BE2C (cell line): ENCODE data around the gene LRRC42. TPM values are rescaled to one million over a fixed set of nuclear protein-coding genes. Genes with fewer than 3 reads are reported as not detected.

ENCODE experiments used
- DNase-seq: peaks from one replicate; pipeline ENCODE4 v3.0.0-alpha.2; 2020
- H3K27me3 ChIP-seq: fragments of 250-450 bp; sonication (Bioruptor Pico); 2 replicates; pipeline ENCODE4 v1.5.1; 2020; ENCODE audit warnings: mild to moderate bottlenecking
- H3K36me3 ChIP-seq: fragments of 250-450 bp; sonication (Bioruptor Pico); 2 replicates; pipeline ENCODE4 v1.5.1; 2020; ENCODE audit warnings: mild to moderate bottlenecking
- H3K4me1 ChIP-seq: fragments of 250-450 bp; sonication (Bioruptor Pico); 2 replicates; pipeline ENCODE4 v1.5.1; 2020
- H3K4me3 ChIP-seq: 2 replicates; pipeline ENCODE4 v1.5.1; 2011; ENCODE audit warnings: low read depth, low read length
- H3K9me3 ChIP-seq: fragments of 250-450 bp; sonication (Bioruptor Pico); 2 replicates; pipeline ENCODE4 v1.5.1; 2020
- CTCF ChIP-seq: IDR thresholded peaks from 2 replicates; pipeline ENCODE4 v1.5.1; 2012; ENCODE audit warnings: mild to moderate bottlenecking, low read depth, low read length
- polyA plus RNA-seq: library from polyadenylated mRNA; unstranded; fragments of >200 nt; gene quantifications from one replicate; pipeline ENCODE4 v1.2.1, GENCODE V29; 2012; ENCODE audit warnings: low read depth, missing spikeins; ENCODE audit not compliant: insufficient read length, insufficient read depth

Gene LRRC42
- polyA plus RNA-seq, result 7.5 TPM

DNA sequence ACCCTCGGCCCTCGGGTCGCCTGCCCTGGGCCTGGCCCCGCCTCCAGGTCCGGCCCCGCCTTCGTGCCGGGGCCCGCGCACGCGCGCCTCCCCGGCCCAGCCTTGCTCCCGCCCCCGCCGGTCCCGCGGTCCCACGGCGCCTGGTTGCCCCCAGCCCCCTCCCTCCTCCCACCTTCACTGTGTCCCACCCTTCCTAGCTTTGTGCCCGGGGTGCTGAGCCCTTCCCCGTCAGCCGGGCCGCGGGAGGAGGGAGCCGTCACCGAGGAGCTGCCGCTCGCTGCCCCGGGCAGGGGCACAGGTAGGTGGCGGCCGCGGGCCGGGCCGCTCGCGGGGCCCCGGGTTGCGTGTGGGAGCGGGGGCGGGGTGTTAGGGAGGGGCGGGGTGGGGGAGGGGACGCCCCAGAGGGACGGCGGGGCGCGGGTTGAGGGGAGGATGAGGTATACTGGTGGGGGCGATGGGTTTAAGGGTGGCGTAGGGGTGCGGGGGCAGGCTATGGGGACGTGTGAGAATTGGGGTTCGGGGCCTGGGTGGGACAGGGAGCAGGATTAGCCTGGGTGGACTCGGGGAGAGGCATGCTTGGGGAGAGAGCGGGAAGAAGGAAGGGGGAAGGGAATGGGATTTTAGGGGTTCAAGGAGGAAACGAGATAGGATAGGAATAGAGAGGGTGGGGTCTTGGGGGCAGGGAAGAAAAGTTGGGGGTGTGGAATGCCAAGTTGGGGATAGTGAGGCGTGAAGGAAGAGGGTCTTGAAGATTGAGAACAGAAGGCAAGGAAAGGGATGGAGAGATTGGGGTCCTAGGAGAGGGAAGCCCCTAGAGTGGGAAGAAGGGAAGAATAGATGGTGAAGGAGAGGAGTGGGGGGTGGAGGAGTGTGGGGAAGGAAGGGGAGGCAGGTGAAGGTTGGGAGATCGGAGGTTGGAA lies at the start of gene LRRC42:
Gene LRRC42, plus strand, starts transcription at position 99 of the 920 bp plus-strand sequence. CDS start 5,650 bp downstream, outside the sequence.
- Histone ChIP-seq H3K4me3 (peak within 1 kb of the TSS; percentile 60), H3K27me3 (no peaks in the 10 kb centered on the region), H3K36me3 (no peaks in the 10 kb centered on the region), H3K9me3 (no peaks in the 10 kb centered on the region), H3K4me1 (no peaks in the 10 kb centered on the region)
- DNase-seq, result no peak
- peak; percentile 3; the same call in 1 of the 2 replicates for TF ChIP-seq CTCF

DNA sequence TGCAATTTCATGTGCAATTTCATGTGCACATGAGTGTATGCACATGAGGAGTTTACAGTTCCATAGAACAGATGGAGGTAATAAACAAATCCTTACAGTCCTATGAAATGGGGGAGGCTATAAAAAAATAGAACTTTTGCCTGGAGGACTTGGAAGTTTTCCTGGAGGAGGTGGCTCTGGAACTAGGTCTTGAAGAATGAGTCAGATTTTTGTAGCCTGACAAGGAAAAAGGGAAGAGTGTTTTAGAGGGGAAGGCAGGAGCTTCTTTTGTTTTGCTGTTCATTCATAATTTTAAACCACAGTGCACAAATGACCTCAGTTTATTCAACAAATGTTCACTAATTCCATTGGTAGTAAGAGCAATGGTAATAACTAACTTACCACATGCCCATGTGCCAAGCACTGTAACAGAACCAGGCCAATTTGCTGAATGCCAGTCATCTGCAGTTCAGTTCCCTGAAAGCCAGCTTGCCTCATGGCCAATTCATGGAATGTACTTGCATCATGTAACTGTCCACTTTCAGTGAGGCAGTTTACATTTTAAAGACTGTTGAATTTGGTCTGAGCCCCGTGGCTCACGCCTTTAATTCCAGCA lies 49.4 kb upstream of the LRRC42 start:
- TF ChIP-seq CTCF, result no peak
- H3K27me3 ChIP-seq, result no peaks in the 10 kb centered on the region
- no peak for DNase-seq
- no peaks in the 10 kb centered on the region for H3K9me3 ChIP-seq
- no peak overlapping the region for H3K4me3 ChIP-seq
- H3K4me1 ChIP-seq, result no peaks in the 10 kb centered on the region
- no peaks in the 10 kb centered on the region for H3K36me3 ChIP-seq

DNA sequence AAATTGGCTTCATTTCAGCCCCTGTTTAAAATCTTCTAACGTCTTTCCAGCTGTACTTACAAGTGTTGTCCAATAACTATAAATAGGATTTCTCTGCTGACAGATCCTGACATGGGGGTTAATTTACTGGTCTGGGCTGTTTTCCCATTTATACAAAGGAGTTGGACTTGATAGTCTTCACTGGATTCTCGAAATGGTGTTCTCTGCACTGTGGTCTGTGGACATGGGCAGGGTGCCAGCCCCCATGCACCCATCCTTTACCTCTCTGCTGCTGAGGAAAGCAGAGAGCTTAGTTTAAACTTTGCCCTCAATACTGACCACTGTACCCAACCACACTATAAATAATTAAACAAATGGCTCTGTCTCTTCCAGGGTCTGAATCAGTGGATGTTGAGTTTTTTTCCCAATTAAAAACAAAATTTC lies 46.9 kb upstream of the LRRC42 start:
- no peak for DNase-seq
- H3K4me3 ChIP-seq, result no peak overlapping the region
- no peaks in the 10 kb centered on the region for H3K9me3 ChIP-seq
- no peaks in the 10 kb centered on the region for H3K4me1 ChIP-seq
- no peaks in the 10 kb centered on the region for H3K36me3 ChIP-seq
- no peak for TF ChIP-seq CTCF
- no peaks in the 10 kb centered on the region for H3K27me3 ChIP-seq

DNA sequence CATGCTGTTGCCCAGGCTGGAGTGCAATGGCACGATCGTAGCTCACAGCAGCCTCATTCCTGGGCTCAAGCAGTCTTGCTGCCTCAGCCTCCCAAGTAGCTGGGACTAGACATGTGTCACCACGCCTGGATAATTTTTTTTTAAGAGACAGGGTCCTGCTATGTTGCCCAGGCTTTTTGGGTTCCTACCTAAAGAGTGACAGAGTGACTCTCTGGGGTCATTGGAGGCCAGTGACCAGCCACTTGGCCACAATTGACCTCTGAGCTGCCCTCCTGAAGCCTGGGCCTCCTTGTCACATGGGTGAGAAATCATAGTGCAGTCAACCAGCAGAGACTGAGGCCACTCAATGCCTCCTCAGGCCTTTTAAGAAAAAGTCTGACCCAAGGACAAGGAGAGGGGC lies 46.4 kb upstream of the LRRC42 start:
- no peak for TF ChIP-seq CTCF
- no peaks in the 10 kb centered on the region for H3K4me1 ChIP-seq
- no peaks in the 10 kb centered on the region for H3K36me3 ChIP-seq
- no peak for DNase-seq
- H3K9me3 ChIP-seq, result no peaks in the 10 kb centered on the region
- no peak overlapping the region for H3K4me3 ChIP-seq
- no peaks in the 10 kb centered on the region for H3K27me3 ChIP-seq

DNA sequence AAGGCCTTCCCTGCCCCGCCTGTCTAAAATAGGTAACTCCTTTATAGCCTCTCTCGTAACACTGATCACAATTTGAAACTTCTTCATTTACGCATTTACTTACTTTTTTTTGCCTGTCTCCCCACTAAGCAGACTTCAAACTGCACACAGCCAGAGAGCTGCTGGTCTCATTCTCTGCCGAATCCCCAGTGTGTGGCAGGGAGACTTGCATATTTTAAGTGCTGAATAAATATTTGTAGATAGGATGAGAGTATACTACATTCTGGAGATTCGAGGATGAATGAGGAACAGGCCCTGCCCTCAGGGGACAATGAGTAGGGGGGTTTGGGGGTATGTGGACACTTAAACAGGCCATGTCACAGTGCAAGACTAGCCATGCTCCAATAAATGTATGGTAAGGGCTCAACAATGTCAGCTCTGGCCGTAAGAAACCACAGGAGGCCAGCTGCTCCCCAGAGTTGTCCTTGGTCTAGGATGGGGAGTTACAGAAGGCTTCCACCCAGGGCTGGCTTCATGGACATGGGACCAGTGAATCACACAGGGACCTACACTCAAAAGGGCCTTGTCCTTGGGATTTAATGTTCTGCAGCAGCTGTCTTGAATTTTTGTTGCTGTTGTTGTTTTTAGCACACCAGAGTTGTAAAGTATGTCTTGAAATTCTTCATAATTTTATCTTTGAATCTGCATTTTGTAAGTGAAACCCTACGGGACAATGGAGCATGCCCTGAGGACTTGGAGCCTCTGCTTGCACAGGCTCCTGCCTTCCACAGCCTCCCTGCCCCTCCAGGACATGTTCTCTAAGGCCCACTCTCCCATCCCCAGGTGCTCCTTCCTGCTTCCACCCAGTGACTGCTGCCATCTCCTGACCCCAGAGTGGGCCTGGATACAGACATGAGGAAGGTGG lies 43.7 kb upstream of the LRRC42 start:
- Histone ChIP-seq H3K4me3 (no peak overlapping the region), H3K9me3 (no peaks in the 10 kb centered on the region), H3K27me3 (no peaks in the 10 kb centered on the region), H3K4me1 (no peaks in the 10 kb centered on the region), H3K36me3 (no peaks in the 10 kb centered on the region)
- no peak for DNase-seq
- no peak for TF ChIP-seq CTCF
